GM10847 (cell line): Measurements from ENCODE around the gene HEBP1.

Experiments used
- POLR2A ChIP-seq: IDR thresholded peaks from 2 replicates; pipeline ENCODE4 v1.6.1; 2011; ENCODE audit not compliant: insufficient read length; ENCODE audit errors: extremely low read depth

Gene HEBP1

DNA sequence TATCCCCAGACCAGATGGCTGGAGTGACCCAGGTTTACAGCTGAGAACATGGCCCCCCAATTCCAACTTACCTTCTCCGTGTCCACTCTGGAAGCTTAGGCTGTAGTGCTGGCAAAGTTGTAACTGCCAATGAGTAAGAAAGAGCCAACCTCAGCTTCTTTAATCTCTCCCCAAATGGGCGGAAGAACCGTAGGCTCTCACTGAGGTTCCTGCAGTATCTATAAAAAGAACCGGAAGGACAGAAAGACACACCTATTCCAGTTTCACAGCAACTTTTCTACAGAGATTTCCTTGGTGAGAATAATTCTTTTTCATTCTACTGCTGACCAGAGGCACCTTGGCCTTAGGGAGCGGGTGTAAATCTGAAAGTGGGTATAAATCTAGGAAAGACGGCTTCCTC is 48.0 kb downstream of the HEBP1 start, which contains the start of gene GPRC5D:
TSS of gene GPRC5D (minus strand) at position 135 of the 400 bp plus-strand sequence. CDS start 1,786 bp downstream, outside the sequence.
- TF ChIP-seq POLR2A, result no peak

DNA sequence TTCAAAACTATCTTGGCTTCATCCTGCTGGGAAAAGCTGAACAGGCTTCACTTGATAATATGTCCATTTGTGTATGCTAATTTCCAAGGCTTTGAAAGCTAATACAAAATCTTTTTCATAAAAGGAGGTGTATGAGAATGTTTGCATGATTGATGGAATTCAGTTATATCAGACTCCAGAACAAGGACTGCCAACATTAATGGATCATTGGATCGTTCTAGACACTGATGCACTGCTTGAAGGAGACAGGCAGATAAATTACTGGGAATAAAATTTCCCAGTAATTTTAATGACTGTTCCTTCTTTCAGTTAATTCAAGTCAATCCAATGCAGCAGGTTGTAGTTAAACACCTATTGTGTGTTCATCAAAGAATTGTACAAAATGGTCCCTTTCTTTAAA is 48.6 kb downstream of the HEBP1 start:
- no peak for TF ChIP-seq POLR2A

DNA sequence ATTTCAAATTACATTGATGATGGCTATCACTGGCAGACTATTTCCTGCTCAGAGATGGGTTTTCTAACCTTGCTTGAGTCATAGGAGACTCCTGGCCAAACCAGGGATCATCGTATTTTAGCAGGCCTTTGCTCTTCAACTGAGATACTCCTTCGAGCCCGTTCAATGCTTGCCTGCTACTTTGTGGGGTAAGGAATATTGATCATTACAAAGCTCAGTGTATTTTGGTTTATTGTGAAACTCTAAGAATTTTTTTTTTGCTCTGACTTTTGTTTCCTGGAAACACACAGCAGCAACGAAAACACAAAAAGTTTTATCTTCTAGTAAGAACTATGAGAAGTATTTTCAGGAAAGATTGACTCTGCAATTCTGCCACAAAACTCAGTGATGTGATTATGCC is 52.2 kb downstream of the HEBP1 start:
- no peak for TF ChIP-seq POLR2A

DNA sequence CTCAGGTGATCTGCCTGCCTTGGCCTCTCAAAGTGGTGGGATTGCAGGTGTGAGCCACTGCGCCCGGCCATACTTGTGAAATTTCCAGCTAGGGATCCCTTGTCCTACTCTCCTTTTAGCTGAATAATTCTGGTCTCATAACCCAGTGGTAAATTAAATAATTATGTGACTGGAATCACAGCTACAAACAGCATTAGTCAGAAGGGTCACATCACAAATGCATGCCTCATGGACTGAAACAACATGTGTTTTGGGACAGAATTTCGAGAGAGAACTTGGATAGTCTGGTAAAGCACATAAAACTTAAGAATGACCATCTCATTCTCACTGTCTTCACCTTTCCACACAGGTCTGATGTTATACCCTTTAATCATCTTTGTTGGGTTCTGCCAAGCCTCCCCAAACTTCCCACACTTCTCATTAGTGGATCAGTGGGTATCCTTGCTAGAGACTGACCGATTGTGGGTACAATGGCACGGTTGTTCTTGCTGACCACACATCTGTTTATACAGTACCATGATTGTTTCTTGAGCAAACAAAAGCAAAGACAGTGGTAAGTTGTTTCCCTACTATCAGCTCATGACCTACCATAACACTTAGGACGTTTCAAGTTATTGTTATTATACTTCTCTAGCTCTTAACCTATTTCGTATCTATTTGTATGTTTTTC is 53.2 kb downstream of the HEBP1 start:
- no peak for TF ChIP-seq POLR2A

DNA sequence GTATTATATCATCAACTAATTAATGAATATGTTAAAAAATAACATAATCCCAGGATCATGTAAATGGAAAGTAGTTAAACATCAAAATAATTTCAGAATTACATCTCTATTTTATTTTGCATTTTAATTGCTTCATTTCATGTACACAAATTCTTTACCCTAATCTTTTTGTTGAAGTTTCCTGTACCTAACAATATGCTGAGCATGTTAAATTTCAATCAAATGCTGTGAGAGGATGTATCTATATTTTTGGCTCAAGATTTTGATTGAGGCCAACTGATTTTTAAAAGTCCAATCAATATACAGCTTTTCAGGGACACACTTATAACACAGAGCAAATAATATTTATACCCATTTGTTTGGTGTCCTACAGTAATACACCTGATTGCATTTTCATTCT is 54.5 kb downstream of the HEBP1 start:
- no peak for TF ChIP-seq POLR2A

DNA sequence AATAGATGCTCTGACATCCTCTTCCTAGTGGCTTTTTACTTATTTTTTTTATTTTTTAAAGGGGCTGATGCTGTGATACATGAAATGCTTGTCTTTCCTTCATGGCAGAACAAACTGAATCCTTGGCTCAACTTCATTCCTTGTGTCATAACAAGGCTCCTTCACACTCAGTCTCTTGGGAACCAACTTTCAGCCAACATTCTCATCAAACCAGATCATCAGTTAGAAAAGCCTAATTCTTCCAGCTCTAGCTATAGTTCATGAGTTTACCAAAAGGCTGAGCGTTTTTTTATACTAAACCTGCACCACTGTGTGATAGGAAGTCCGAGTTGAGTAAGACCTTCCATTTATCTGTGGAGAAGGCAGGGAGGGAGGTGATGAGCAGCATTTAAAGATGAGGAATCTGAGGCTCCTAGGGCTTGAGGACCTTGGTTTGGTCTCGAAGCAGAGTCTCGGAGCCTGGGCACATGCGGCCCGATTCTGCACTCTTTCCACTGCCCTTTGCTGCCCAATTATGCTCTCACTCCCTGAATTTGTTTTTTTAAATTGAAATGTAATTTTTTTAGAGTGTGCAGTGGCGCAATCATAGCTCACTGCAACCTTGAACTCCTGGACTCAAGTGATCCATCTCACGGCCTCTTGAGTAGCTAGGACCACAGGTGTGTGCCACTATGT is 56.3 kb downstream of the HEBP1 start:
- no peak for TF ChIP-seq POLR2A

DNA sequence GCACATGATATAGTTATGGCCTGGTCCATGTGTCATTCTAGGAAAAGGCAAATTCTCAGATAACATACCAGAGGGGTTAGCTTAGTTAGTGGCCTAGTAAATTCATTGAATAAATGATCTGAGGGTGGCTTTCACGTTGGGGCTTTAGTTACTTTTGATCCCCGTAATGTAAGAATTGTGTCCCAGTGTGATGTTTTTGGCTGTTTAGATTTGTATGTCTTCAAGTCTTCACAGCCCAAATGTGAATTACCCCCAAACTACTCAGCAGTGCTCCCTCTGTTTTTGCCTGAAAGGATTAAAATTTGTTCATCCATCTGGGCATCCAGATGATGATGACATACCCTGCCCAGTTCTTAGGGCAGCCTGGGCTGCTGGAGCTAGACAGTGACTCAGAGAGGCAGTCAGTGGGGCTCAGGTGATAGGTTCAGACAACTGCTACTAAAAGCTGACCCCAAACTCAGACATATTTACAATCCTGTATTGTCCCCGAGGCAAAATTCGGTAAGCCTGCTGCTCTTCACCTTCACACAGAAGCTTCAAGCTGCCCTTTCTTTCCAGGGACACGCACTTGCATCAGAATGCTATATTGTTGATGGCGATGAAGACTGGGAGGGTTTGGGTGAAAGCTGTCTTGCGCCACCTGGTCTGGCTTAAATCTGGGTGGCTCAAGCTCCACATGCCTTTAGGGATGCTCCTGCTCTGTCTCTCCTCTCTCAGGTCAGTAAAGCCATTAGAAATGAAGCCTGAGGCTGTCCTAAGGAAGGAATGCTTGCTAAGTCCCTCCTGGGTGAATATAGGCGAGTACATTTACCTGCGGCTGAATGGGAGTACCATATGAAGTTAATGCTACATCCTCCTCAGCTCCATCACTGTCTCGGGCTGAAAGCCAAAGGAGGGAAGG is 58.4 kb downstream of the HEBP1 start:
- TF ChIP-seq POLR2A, result no peak

DNA sequence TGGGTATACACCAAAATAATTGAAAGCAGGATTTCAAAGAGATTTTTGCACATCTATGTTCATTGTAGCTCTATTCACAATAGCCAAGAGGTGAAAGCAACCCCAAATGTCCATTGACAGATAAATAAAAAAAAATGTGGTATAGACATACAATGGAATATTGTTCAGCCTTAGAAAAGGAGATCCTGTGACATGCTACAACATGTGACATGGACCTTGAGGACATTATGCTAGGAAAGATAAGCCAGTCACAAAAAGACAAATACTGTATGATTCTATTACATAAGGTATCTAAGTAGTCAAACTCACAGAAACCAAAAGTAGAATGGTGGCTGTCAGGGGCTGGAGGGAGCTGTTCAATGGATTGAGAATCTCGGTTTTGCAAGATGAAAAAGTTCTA is 60.2 kb downstream of the HEBP1 start:
- TF ChIP-seq POLR2A, result no peak

DNA sequence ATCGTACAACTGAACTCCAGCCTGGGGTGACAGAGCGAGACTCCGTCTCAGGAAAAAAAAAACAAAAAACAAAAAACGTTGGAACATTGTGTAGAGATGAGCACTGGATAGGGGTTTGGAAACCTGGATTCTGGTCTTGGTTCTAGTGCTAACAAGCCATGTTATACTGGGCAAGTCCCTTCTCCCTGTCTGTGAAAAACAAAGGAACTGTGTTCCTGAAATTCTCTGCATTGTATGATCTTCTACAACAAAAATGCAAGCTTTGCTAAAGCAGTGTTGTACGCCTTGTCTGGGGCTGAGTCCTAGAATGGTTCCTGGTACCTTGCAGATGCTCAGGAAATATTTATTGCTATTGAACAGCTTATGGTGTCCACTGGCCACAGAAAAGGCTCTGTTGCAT is 61.5 kb downstream of the HEBP1 start:
- no peak for TF ChIP-seq POLR2A

DNA sequence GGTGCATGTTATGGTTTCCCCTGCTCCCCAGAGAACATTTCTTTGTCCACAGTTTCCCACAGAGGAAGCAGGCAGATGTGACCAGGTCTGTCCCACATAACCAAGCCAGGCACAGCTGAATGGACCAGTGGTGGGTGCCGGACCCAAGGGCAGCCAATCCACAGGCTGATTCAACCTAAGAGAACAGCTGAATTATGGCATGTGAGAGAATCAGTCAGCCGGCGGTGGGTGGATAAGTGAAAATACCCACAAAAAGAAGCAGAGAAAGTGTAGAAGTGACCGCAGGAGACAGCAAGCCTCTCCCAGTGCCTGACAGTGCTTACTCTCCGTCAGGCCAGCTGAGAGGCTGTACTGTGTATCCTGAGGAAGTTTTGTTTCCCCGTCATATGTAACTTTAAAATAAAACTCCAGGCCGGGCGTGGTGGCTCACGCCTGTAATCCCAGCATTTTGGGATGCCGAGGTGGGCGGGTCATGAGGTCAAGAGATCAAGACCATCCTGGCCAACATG is 63.0 kb downstream of the HEBP1 start:
- no peak for TF ChIP-seq POLR2A

DNA sequence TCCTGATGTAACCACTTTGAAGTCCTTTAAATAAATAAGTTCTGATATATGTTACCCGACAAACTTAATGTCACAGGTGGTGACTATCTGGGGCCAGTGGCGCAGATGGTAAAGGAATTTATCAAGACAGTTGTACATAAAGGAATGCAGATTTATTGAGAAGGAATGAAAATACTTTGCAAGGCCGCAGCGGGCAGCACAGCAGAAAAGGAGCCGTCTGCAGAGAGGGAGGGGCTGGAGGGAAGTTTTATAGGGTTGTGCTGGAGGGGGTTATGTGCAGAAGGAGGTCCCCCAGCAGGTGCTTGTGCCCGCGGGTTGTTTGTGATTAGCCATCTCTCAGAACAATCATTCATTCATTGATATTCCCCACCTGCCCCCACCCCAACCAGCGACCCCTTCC is 65.5 kb downstream of the HEBP1 start:
- TF ChIP-seq POLR2A, result no peak

DNA sequence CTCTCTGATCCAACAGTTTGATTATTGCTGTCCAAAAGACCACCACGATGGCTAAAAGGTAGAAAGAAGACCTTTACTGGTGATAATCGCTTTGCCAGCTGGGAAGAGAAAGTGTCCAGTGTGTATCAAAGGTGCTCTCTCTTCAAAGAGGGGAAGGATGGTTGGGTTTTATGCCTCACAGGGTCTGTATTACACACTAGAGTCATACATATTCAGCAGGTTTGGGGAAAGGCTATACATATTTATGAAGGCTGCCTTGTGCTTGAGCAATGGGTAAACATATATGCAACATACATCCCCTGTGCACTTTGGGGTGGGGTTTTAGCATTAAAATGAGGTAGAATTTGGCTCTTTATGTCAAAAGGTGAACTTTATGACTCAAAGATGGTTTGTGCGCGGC is 66.3 kb downstream of the HEBP1 start:
- TF ChIP-seq POLR2A, result no peak

DNA sequence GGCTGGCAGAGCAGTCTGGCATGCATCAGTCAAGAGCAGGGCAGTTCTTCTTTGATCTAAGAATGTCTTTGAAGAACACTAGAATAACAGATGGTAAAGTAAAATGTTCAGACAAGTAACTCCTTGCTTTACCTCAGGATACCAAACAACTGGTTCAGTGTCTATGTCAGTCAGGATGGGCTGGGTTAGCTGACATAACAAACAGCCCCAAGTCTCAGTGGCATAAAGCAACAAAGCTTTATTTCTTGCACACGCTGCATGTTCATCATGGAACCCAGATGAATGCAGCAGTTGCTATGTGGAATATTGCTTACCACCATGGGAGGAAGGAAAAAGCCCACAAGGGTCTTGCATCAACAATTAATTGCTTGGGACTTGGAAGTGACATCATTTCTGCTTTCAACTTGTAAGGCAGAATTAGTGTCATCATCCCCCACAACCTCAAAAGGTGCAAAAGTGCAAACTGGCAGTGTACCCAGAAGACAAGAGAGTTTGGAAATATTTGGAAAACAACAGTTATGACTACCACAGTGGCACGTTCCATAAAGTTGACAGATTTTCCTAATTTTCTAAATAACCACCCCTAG is 69.3 kb downstream of the HEBP1 start:
- no peak for TF ChIP-seq POLR2A

DNA sequence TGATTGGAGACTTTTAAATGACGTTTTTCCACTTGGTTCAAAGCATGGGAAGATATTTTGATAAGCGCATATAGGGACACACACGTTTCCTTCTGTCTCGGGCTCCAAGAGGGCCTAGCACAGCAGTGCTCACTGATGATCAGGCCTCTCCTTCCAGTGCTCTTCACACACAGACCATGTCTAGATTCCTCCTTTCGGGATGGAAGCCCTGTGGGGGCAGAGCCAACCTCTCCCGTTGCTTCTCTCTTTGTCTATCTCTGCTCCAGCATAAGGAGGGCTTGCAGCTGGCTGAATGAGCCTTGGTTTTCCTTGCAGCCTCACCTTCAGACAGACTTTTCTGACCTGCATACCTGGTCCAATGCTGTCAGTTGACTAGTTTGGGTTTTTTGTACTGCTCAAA is 70.4 kb downstream of the HEBP1 start:
- no peak for TF ChIP-seq POLR2A
